H1 (cell line): ENCODE measurements around the gene SBF1. TPM values are rescaled to one million over a fixed set of nuclear protein-coding genes. Genes with fewer than 3 reads are reported as not detected.

ENCODE experiments used
- CTCF ChIA-PET: fragments of 300-600 bp; sonication (Branson Sonifier 250); formaldehyde crosslinking; loops from one replicate; lab custom pipeline; 2021; ENCODE audit not compliant: partially characterized antibody; lab: Charles Lee
- POLR2A ChIA-PET: fragments of 300-600 bp; sonication (Branson Sonifier 250); formaldehyde crosslinking; loops from one replicate; lab custom pipeline; 2021; ENCODE audit warnings: inconsistent platforms; ENCODE audit not compliant: partially characterized antibody; lab: Charles Lee
- DNase-seq, 2 experiments: peaks; one replicate each; pipeline versions ENCODE4 v3.0.0 to v3.0.0-alpha.2; 2010 to 2022; ENCODE audit warnings: low spot score in 2 of 2, low read depth in 1 of 2, mixed read lengths in 1 of 2
- FAIRE-seq: peaks from 2 replicates; lab custom pipeline; 2011; peaks lifted over from hg19 to GRCh38; lab: Jason Lieb, UNC
- H2AFZ ChIP-seq: 2 replicates; pipeline ENCODE4 v1.8.1; 2012; ENCODE audit warnings: low read length, inconsistent platforms
- H2AK5ac ChIP-seq: 2 replicates; pipeline ENCODE4 v1.6.1; 2013; ENCODE audit warnings: low read depth, low read length
- H2BK120ac ChIP-seq: replicated peaks from 2 replicates; pipeline ENCODE3; 2013; ENCODE audit warnings: low read depth, low read length, inconsistent platforms
- H2BK12ac ChIP-seq: 2 replicates; pipeline ENCODE4 v1.6.1; 2013; ENCODE audit warnings: low read depth, low read length
- H2BK15ac ChIP-seq: 2 replicates; pipeline ENCODE4 v1.6.1; 2013; ENCODE audit warnings: low read length
- H2BK20ac ChIP-seq: 2 replicates; pipeline ENCODE4 v1.6.1; 2013; ENCODE audit warnings: low read length
- H2BK5ac ChIP-seq: 2 replicates; pipeline ENCODE4 v1.6.1; 2013; ENCODE audit warnings: low read depth, low read length
- H3K14ac ChIP-seq: 2 replicates; pipeline ENCODE4 v1.6.1; 2013; ENCODE audit warnings: inconsistent platforms; ENCODE audit not compliant: insufficient read length
- H3K18ac ChIP-seq: 2 replicates; pipeline ENCODE4 v1.6.1; 2013; ENCODE audit warnings: low read length; ENCODE audit errors: extremely low read depth
- H3K23ac ChIP-seq: 2 replicates; pipeline ENCODE4 v1.6.1; 2013; ENCODE audit warnings: inconsistent platforms; ENCODE audit not compliant: insufficient read length
- H3K23me2 ChIP-seq: 2 replicates; pipeline ENCODE4 v1.6.1; 2013; ENCODE audit warnings: low read depth, low read length
- H3K27ac ChIP-seq: 2 replicates; pipeline ENCODE4 v1.6.1; 2011; ENCODE audit warnings: low read depth, low read length, inconsistent platforms
- H3K27me3 ChIP-seq, 4 experiments: replicated peaks in 1 of 4; 1 replicate in 1 of 4; 2 replicates in 3 of 4; pipeline versions ENCODE4 v1.6.1 to v1.8.1; 2011 to 2013; ENCODE audit warnings: low read length in 3 of 4, mild to moderate bottlenecking in 3 of 4, inconsistent platforms in 2 of 4, mixed read lengths in 2 of 4, moderate library complexity in 1 of 4; ENCODE audit not compliant: control insufficient read depth in 3 of 4, insufficient read depth in 3 of 4; ENCODE audit errors: extremely low read depth in 1 of 4
- H3K36me3 ChIP-seq, 4 experiments: 2 replicates each; pipeline versions ENCODE4 v1.6.1 to v1.8.1; 2011 to 2013; ENCODE audit warnings: mild to moderate bottlenecking in 4 of 4, low read length in 3 of 4, moderate library complexity in 2 of 4, control low read depth in 1 of 4, inconsistent platforms in 1 of 4; ENCODE audit not compliant: insufficient read depth in 4 of 4, control insufficient read depth in 2 of 4
- H3K4ac ChIP-seq: replicated peaks from 2 replicates; pipeline ENCODE3; 2013; ENCODE audit warnings: low read length, low read depth, mixed read lengths, inconsistent platforms; ENCODE audit not compliant: insufficient read length
- H3K4me1 ChIP-seq, 4 experiments: replicated peaks in 1 of 4; 1 replicate in 1 of 4; 2 replicates in 3 of 4; pipeline versions ENCODE4 v1.6.1 to v1.8.1; 2011 to 2013; ENCODE audit warnings: low read length in 3 of 4, inconsistent platforms in 2 of 4, mixed read lengths in 1 of 4; ENCODE audit not compliant: insufficient read depth in 4 of 4, control insufficient read depth in 3 of 4
- H3K4me2 ChIP-seq, 2 experiments: 2 replicates each; pipeline versions ENCODE4 v1.6.1 to v1.8.1; 2011 to 2013; ENCODE audit warnings: low read depth in 2 of 2, low read length in 2 of 2, control low read depth in 1 of 2, inconsistent platforms in 1 of 2, mild to moderate bottlenecking in 1 of 2; ENCODE audit not compliant: insufficient read depth in 1 of 2
- H3K4me3 ChIP-seq, 4 experiments: fragments of 200-600, 300-600 bp in 1 of 4; sonication (generic), shearing (Covaris generic), sonication (Bioruptor Twin) in 1 of 4; 2 replicates each; pipeline versions ENCODE4 v1.5.1 to v1.8.1; 2011 to 2016; ENCODE audit warnings: low read length in 4 of 4, low read depth in 3 of 4, control low read depth in 2 of 4, inconsistent platforms in 2 of 4, mild to moderate bottlenecking in 2 of 4, mixed read lengths in 1 of 4, moderate library complexity in 1 of 4; ENCODE audit not compliant: insufficient read depth in 2 of 4; ENCODE audit errors: extremely low read depth in 1 of 4
- H3K56ac ChIP-seq: replicated peaks from 2 replicates; pipeline ENCODE3; 2013; ENCODE audit warnings: low read depth, mild to moderate bottlenecking, mixed read lengths, low read length, inconsistent platforms; ENCODE audit not compliant: insufficient read length
- H3K79me1 ChIP-seq: 2 replicates; pipeline ENCODE4 v1.6.1; 2013; ENCODE audit warnings: low read depth, low read length, control low read depth
- H3K79me2 ChIP-seq, 2 experiments: 2 replicates each; pipeline versions ENCODE4 v1.6.1 to v1.8.1; 2012 to 2013; ENCODE audit warnings: low read length in 2 of 2, mild to moderate bottlenecking in 2 of 2, inconsistent platforms in 1 of 2; ENCODE audit not compliant: insufficient read depth in 2 of 2, control insufficient read depth in 1 of 2
- H3K9ac ChIP-seq, 4 experiments: replicated peaks in 1 of 4; 1 replicate in 1 of 4; 2 replicates in 3 of 4; pipeline versions ENCODE4 v1.6.1 to v1.8.1; 2011 to 2013; ENCODE audit warnings: low read depth in 3 of 4, low read length in 3 of 4, control low read depth in 2 of 4, mild to moderate bottlenecking in 2 of 4, moderate library complexity in 2 of 4, inconsistent platforms in 1 of 4; ENCODE audit errors: extremely low read depth in 1 of 4
- H3K9me3 ChIP-seq, 2 experiments: 2 replicates each; pipeline versions ENCODE4 v1.6.1 to v1.8.1; 2012 to 2013; ENCODE audit warnings: mild to moderate bottlenecking in 2 of 2, moderate library complexity in 2 of 2, control low read depth in 1 of 2, inconsistent platforms in 1 of 2, low read depth in 1 of 2, low read length in 1 of 2, mixed read lengths in 1 of 2; ENCODE audit not compliant: insufficient read depth in 2 of 2
- H4K20me1 ChIP-seq, 2 experiments: replicated peaks in 1 of 2; 2 replicates each; pipeline versions ENCODE3 to v1.8.1; 2011 to 2013; ENCODE audit warnings: inconsistent platforms in 2 of 2, low read length in 2 of 2, mild to moderate bottlenecking in 1 of 2; ENCODE audit not compliant: insufficient read depth in 2 of 2, control insufficient read depth in 1 of 2
- H4K5ac ChIP-seq: 2 replicates; pipeline ENCODE4 v1.6.1; 2013; ENCODE audit warnings: low read length, low read depth, mixed read lengths, inconsistent platforms; ENCODE audit not compliant: insufficient read length
- H4K8ac ChIP-seq: 2 replicates; pipeline ENCODE4 v1.8.0; 2013; ENCODE audit warnings: mild to moderate bottlenecking, moderate library complexity, low read length, inconsistent platforms; ENCODE audit not compliant: insufficient read depth; ENCODE audit errors: extremely low read depth
- H4K91ac ChIP-seq: replicated peaks from 2 replicates; pipeline ENCODE3; 2013; ENCODE audit warnings: low read length, mixed read lengths, inconsistent platforms; ENCODE audit not compliant: insufficient read length
- CHD2 ChIP-seq: IDR thresholded peaks from 2 replicates; pipeline ENCODE4 v1.6.1; 2012; ENCODE audit warnings: low read length, improper control_type of control experiment
- GABPA ChIP-seq: IDR thresholded peaks from 2 replicates; pipeline ENCODE4 v1.6.1; 2011; ENCODE audit warnings: mild to moderate bottlenecking, low read length, moderate library complexity, borderline replicate concordance; ENCODE audit not compliant: insufficient read depth
- SP4 ChIP-seq: IDR thresholded peaks from 2 replicates; pipeline ENCODE4 v1.6.1; 2012; ENCODE audit warnings: low read length, inconsistent platforms
- TAF1 ChIP-seq: IDR thresholded peaks from 2 replicates; pipeline ENCODE4 v1.6.1; 2011; ENCODE audit warnings: mild to moderate bottlenecking, low read depth, low read length
- WGBS, 2 experiments: shearing (Covaris generic) in 1 of 2; methylation state at CpG; one replicate each; pipeline versions ENCODE4 v1.1.6 to v1.1.7; 2013 to 2015; ENCODE audit warnings: low lambda C conversion rate in 2 of 2, mixed read lengths in 2 of 2, inconsistent platforms in 1 of 2, low coverage in 1 of 2, missing lambda C conversion rate in 1 of 2; ENCODE audit not compliant: insufficient replicate concordance in 2 of 2, insufficient coverage in 1 of 2, insufficient read length in 1 of 2; ENCODE audit errors: extremely low coverage in 1 of 2, missing lambda C conversion rate in 1 of 2; 5-methylcytosine and 5-hydroxymethylcytosine counted together
- polyA plus RNA-seq, 7 experiments: library from polyadenylated mRNA; depleted of rRNA in 3 of 7; stranded (reverse) in 5 of 7; unstranded in 2 of 7; fragments of >200 nt in 5 of 7; fragments of 200-250 nt in 2 of 7; gene quantifications; 1 replicate in 5 of 7; 2 replicates in 1 of 7; 4 replicates in 1 of 7; pipeline versions ENCODE4 v1.2.1 to v1.2.3, GENCODE V29; 2011 to 2013; ENCODE audit warnings: missing spikeins in 2 of 7, mixed read lengths in 2 of 7
- total RNA-seq: library from RNA; stranded (reverse); fragmentation: NEBNext Ultra II Directional; extraction: Animal tissue kit (Norgen Biotek cat#: 25700); gene quantifications from 2 replicates; pipeline ENCODE4 v1.2.1, GENCODE V29; 2021

The SBF1 gene
- total and polyA plus RNA-seq, 2 of the 8 experiments (the other 6 are each of a cell fraction or from before 2014, with no cell fraction given), result 29.1 to 71.5 TPM

GRCh38 chr22:50477923-50478322 lies 3.1 kb upstream of the SBF1 start:
- H2BK15ac ChIP-seq, result no peak overlapping the region
- TF ChIP-seq GABPA (no peak), TAF1 (no peak), CHD2 (no peak), SP4 (no peak)
- TF ChIP-seq, all 59 proteins: peak for 0
- no peak for DNase-seq
- Histone ChIP-seq H3K23ac (no peak overlapping the region), H4K91ac (peak overlapping the region; percentile 40), H3K27ac (no peak overlapping the region), H3K4me1 (peaks cover 0 to 20% (median 10%) of the 10 kb centered on the region in 4 experiments; a peak in 5 of 7 replicates), H2AFZ (no peak overlapping the region), H3K79me1 (peaks cover 7% of the 10 kb centered on the region), H2BK120ac (no peak overlapping the region), H3K4ac (no peak overlapping the region), H2BK5ac (peak overlapping the region; percentile 44; the same call in 1 of the 2 replicates), H4K20me1 (peaks cover 11 to 12% of the 10 kb centered on the region in 2 experiments), H3K23me2 (peaks cover 12% of the 10 kb centered on the region; the same call in 1 of the 2 replicates), H3K18ac (no peak overlapping the region), H3K56ac (no peak overlapping the region), H3K79me2 (peaks cover 0 to 14% of the 10 kb centered on the region in 2 experiments; a peak in 3 of 4 replicates), H2BK20ac (no peak overlapping the region), H3K14ac (no peak overlapping the region), H3K27me3 (peaks cover 1 to 22% (median 13%) of the 10 kb centered on the region in 4 experiments; a peak in 6 of 7 replicates), H3K36me3 (0 out of 8 replicates have a peak, but pooled peaks cover 0 to under 1% (median 0%) of the 10 kb centered on the region in 4 experiments), H4K5ac (no peak overlapping the region), H4K8ac (no peak overlapping the region), H2AK5ac (no peak overlapping the region), H3K4me3 (no peak overlapping the region), H3K9me3 (no peaks in the 10 kb centered on the region), H3K9ac (no peak overlapping the region), H2BK12ac (peak overlapping the region; percentile 39; the same call in 1 of the 2 replicates), H3K4me2 (no peak overlapping the region)
- 93% methylated on average over 12 of the region's 12 CpGs; no CpG with 5 or more reads in 1 of the 2 experiments for WGBS, 2 experiments
- POLR2A ChIA-PET, result no interaction called here
- CTCF ChIA-PET, result interaction anchor here (0.6 to 2.9 kb wide), 3 partner anchors 20 to 487 kb away, joined by 3 to 16 read pairs (median 4); no protein-coding TSS in a partner anchor
- FAIRE-seq, result no peak
